HepG2 (cell line): ENCODE measurements around the gene RMI2. TPM values are rescaled to one million over a fixed set of nuclear protein-coding genes. Genes with fewer than 3 reads are reported as not detected.
A peak's percentile ranks its signal among the peaks of the same experiment; 100 is the strongest.

ENCODE experiments used
- AHR ChIP-seq: IDR thresholded peaks from 2 replicates; pipeline ENCODE4 v1.6.1; 2018; ENCODE audit warnings: missing genetic modification reagents, missing compliant biosample characterization
- CBX1 ChIP-seq: IDR thresholded peaks from one replicate; pipeline ENCODE4 v1.6.1; 2016; ENCODE audit warnings: antibody characterized with exemption, low read depth
- HDAC1 ChIP-seq: sonication (generic); formaldehyde crosslinking; IDR thresholded peaks from 2 replicates; pipeline ENCODE4 v1.5.1; 2020; ENCODE audit warnings: mild to moderate bottlenecking, missing genetic modification reagents
- HHEX ChIP-seq: IDR thresholded peaks from 2 replicates; pipeline ENCODE4 v1.6.1; 2016; ENCODE audit warnings: control low read depth
- HMG20B ChIP-seq: conservative IDR thresholded peaks from 2 replicates; pipeline ENCODE4 v1.6.1; 2016; ENCODE audit warnings: missing genetic modification reagents, missing compliant biosample characterization
- JUN ChIP-seq: sonication (generic); formaldehyde crosslinking; IDR thresholded peaks from 2 replicates; pipeline ENCODE4 v1.4.0; 2020; ENCODE audit warnings: mild to moderate bottlenecking, missing genetic modification reagents
- KAT7 ChIP-seq: IDR thresholded peaks from 2 replicates; pipeline ENCODE4 v1.6.1; 2018; ENCODE audit warnings: borderline replicate concordance, missing compliant biosample characterization
- LCORL ChIP-seq, 2 experiments: fragments of 450-650 bp in 1 of 2; sonication (generic) in 1 of 2; formaldehyde crosslinking in 1 of 2; IDR thresholded peaks; 2 replicates each; pipeline versions ENCODE4 v1.5.0 to v1.6.1; 2017 to 2020; ENCODE audit warnings: antibody characterized with exemption in 1 of 2, missing genetic modification reagents in 1 of 2
- POLR2A ChIP-seq, 2 experiments: IDR thresholded peaks; 2 replicates each; pipeline ENCODE4 v1.6.1; 2011; ENCODE audit warnings: low read depth in 2 of 2, low read length in 2 of 2, mild to moderate bottlenecking in 1 of 2, moderate library complexity in 1 of 2; ENCODE audit not compliant: insufficient read depth in 1 of 2
- SNAPC2 ChIP-seq: sonication (generic); formaldehyde crosslinking; IDR thresholded peaks from 2 replicates; pipeline ENCODE4 v1.8.1; 2022; ENCODE audit warnings: mild to moderate bottlenecking, missing genetic modification reagents
- TERF1 ChIP-seq: sonication (generic); formaldehyde crosslinking; IDR thresholded peaks from 2 replicates; pipeline ENCODE4 v1.8.0; 2022; ENCODE audit warnings: mild to moderate bottlenecking, missing genetic modification reagents, moderate library complexity
- TFDP2 ChIP-seq: sonication (generic); formaldehyde crosslinking; IDR thresholded peaks from 2 replicates; pipeline ENCODE4 v1.4.0; 2020; ENCODE audit warnings: missing genetic modification reagents
- THAP8 ChIP-seq: sonication (generic); formaldehyde crosslinking; IDR thresholded peaks from 2 replicates; pipeline ENCODE4 v1.5.1; 2020; ENCODE audit warnings: missing genetic modification reagents, mild to moderate bottlenecking, borderline replicate concordance
- TOE1 ChIP-seq: sonication (generic); formaldehyde crosslinking; IDR thresholded peaks from 2 replicates; pipeline ENCODE4 v1.4.0; 2020; ENCODE audit warnings: mild to moderate bottlenecking, missing genetic modification reagents
- YY1 ChIP-seq: IDR thresholded peaks from 2 replicates; pipeline ENCODE4 v1.6.1; 2011; ENCODE audit warnings: low read length, low read depth, moderate library complexity, mild to moderate bottlenecking; ENCODE audit not compliant: insufficient read depth, insufficient replicate concordance
- ZHX1 ChIP-seq: sonication (generic); formaldehyde crosslinking; IDR thresholded peaks from 2 replicates; pipeline ENCODE4 v1.8.1; 2022; ENCODE audit warnings: low read depth, mild to moderate bottlenecking, missing genetic modification reagents
- ZNF205 ChIP-seq: IDR thresholded peaks from 2 replicates; pipeline ENCODE4 v1.6.1; 2018; ENCODE audit warnings: missing biosample characterization, missing genetic modification reagents
- ZNF337 ChIP-seq: sonication (generic); formaldehyde crosslinking; IDR thresholded peaks from 2 replicates; pipeline ENCODE4 v1.5.1; 2020; ENCODE audit warnings: missing genetic modification reagents, low read depth, mild to moderate bottlenecking, borderline replicate concordance
- ZNF33B ChIP-seq: sonication (generic); formaldehyde crosslinking; IDR thresholded peaks from 2 replicates; pipeline ENCODE4 v1.5.1; 2020; ENCODE audit warnings: mild to moderate bottlenecking, missing genetic modification reagents
- ZNF484 ChIP-seq: sonication (generic); formaldehyde crosslinking; IDR thresholded peaks from 2 replicates; pipeline ENCODE4 v1.5.1; 2020; ENCODE audit warnings: mild to moderate bottlenecking, low read depth, missing genetic modification reagents, borderline replicate concordance
- ZNF564 ChIP-seq: sonication (generic); formaldehyde crosslinking; IDR thresholded peaks from 2 replicates; pipeline ENCODE4 v1.8.1; 2023; ENCODE audit warnings: mild to moderate bottlenecking, missing genetic modification reagents
- ZSCAN31 ChIP-seq: sonication (generic); formaldehyde crosslinking; IDR thresholded peaks from 2 replicates; pipeline ENCODE4 v1.5.0; 2020; ENCODE audit warnings: low read depth, mild to moderate bottlenecking, missing genetic modification reagents
- polyA plus RNA-seq, 8 experiments: library from polyadenylated mRNA; depleted of rRNA in 3 of 8; stranded (reverse) in 7 of 8; unstranded in 1 of 8; fragments of >200 nt; fragmentation: Illumina TruSeq in 4 of 8; extraction: Trizol in 4 of 8; gene quantifications; 2 replicates each; pipeline versions ENCODE4 v1.2.1 to v1.2.3, GENCODE V29; 2011 to 2016; ENCODE audit warnings: low read depth in 4 of 8, missing spikeins in 1 of 8, mixed read lengths in 1 of 8; ENCODE audit not compliant: insufficient read depth in 1 of 8
- total RNA-seq, 5 experiments: library from RNA; depleted of rRNA; stranded (reverse); fragments of >200 nt; fragmentation: Illumina TruSeq; extraction: Trizol; gene quantifications; 2 replicates each; pipeline ENCODE4 v1.2.3, GENCODE V29; 2016; ENCODE audit warnings: low read depth in 1 of 5

Gene RMI2
- total and polyA plus RNA-seq, 2 of the 13 experiments (the other 11 are each of a cell fraction or from before 2014, with no cell fraction given), result 24.5 to 55.7 TPM

- TF ChIP-seq TERF1 (CRISPR knock-in tag) (no peak), ZNF564 (CRISPR knock-in tag) (peak; percentile 38; the same call in 1 of the 2 replicates), SNAPC2 (CRISPR knock-in tag) (no peak), KAT7 (CRISPR knock-in tag) (no peak; the same call in 1 of the 2 replicates), ZHX1 (CRISPR knock-in tag) (no peak), TOE1 (CRISPR knock-in tag) (no peak; the same call in 1 of the 2 replicates), ZNF205 (peak; percentile 67; the same call in 1 of the 2 replicates), TFDP2 (peak; percentile 75), JUN (CRISPR knock-in tag) (0 out of 2 replicates have a peak, but pooled peaks have one; percentile 33), HMG20B (CRISPR knock-in tag) (peak; percentile 67; the same call in 1 of the 2 replicates), ZNF33B (CRISPR knock-in tag) (peak; percentile 97), LCORL (IDR thresholded peaks at IDR 0.05) (no peak), LCORL (CRISPR knock-in tag; IDR thresholded peaks at IDR 0.05) (peak; percentile 83; the same call in 1 of the 2 replicates), YY1 (no peak), HHEX (CRISPR knock-in tag) (no peak; the same call in 1 of the 2 replicates), HDAC1 (CRISPR knock-in tag) (peak; percentile 68; the same call in 1 of the 2 replicates), ZSCAN31 (CRISPR knock-in tag) (peak; percentile 84), CBX1 (peak; percentile 44), THAP8 (CRISPR knock-in tag) (no peak), ZNF337 (peak; percentile 86; the same call in 1 of the 2 replicates), POLR2A (IDR thresholded peaks at IDR 0.05; ENCODE audit: insufficient read depth in 1 of 2, low read depth in 2 of 2, low read length in 2 of 2) (no peak), AHR (CRISPR knock-in tag) (peak; percentile 79; the same call in 1 of the 2 replicates), ZNF484 (CRISPR knock-in tag) (0 out of 2 replicates have a peak, but pooled peaks have one; percentile 75)
Measured at GRCh38 chr16:11396241-11397048, 51.2 kb downstream of the RMI2 start (continued).
